ENCODE measurements around the gene ITGB3. TPM values are rescaled to one million over a fixed set of nuclear protein-coding genes. Genes with fewer than 3 reads are reported as not detected.

ITGB3 gene
- total RNA-seq, 1 donor from 2014 or later = not detected

GRCh38 chr17:47325176-47325575 lies 71.5 kb downstream of the ITGB3 start:
- H3K4me3 Mint-ChIP-seq (ENCODE audit: low read depth) = peak overlapping the region; percentile 94
- peaks cover 15% of the 10 kb centered on the region for H3K4me1 Mint-ChIP-seq (ENCODE audit: low read depth)
- H3K27me3 Mint-ChIP-seq (ENCODE audit: low read depth) = peaks cover 19% of the 10 kb centered on the region
- H3K27ac Mint-ChIP-seq = peak overlapping the region; percentile 17
- H3K36me3 Mint-ChIP-seq (ENCODE audit: low read depth) = no peaks in the 10 kb centered on the region
- peaks cover 7% of the 10 kb centered on the region for H3K9me3 Mint-ChIP-seq
- intact Hi-C loops (cut with micrococcal nuclease) = no loop called here
- no peak for DNase-seq (ENCODE audit: low spot score)

DNA sequence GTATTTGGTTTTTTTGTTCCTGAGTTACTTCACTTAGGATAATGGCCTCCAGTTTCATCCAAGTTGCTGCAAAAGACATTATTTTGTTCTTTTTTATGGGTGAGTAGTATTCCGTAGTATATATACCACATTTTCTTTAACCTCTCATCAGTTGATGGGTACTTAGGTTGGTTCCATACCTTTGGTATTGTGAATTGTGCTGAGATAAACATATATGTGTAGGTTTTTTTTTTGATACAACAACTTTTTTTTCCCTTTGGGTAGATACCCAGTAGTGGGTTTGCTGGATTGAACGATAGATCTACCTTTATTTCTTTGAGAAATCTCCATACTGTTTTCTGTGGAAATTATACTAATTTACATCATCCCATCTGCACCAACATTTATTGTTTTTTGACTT lies 76.9 kb downstream of the ITGB3 start:
- Mint-ChIP-seq H3K9me3 (no peaks in the 10 kb centered on the region), H3K4me1 (ENCODE audit: low read depth) (peaks cover under 1% of the 10 kb centered on the region), H3K27me3 (ENCODE audit: low read depth) (peaks cover 3% of the 10 kb centered on the region), H3K4me3 (ENCODE audit: low read depth) (no peak overlapping the region), H3K27ac (no peak overlapping the region), H3K36me3 (ENCODE audit: low read depth) (peaks cover 14% of the 10 kb centered on the region)
- intact Hi-C loops (cut with micrococcal nuclease) = no loop called here
- no peak for DNase-seq (ENCODE audit: low spot score)

- peaks cover 14% of the 10 kb centered on the region for H3K36me3 Mint-ChIP-seq (ENCODE audit: low read depth)
- no peaks in the 10 kb centered on the region for H3K4me1 Mint-ChIP-seq (ENCODE audit: low read depth)
- H3K9me3 Mint-ChIP-seq = no peaks in the 10 kb centered on the region
- intact Hi-C loops (cut with micrococcal nuclease) = no loop called here
- no peak overlapping the region for H3K27ac Mint-ChIP-seq
- no peak overlapping the region for H3K4me3 Mint-ChIP-seq (ENCODE audit: low read depth)
- no peak for DNase-seq (ENCODE audit: low spot score)
- peaks cover 2% of the 10 kb centered on the region for H3K27me3 Mint-ChIP-seq (ENCODE audit: low read depth)
Observed at GRCh38 chr17:47332287-47332686, 78.7 kb downstream of the ITGB3 start.

DNA sequence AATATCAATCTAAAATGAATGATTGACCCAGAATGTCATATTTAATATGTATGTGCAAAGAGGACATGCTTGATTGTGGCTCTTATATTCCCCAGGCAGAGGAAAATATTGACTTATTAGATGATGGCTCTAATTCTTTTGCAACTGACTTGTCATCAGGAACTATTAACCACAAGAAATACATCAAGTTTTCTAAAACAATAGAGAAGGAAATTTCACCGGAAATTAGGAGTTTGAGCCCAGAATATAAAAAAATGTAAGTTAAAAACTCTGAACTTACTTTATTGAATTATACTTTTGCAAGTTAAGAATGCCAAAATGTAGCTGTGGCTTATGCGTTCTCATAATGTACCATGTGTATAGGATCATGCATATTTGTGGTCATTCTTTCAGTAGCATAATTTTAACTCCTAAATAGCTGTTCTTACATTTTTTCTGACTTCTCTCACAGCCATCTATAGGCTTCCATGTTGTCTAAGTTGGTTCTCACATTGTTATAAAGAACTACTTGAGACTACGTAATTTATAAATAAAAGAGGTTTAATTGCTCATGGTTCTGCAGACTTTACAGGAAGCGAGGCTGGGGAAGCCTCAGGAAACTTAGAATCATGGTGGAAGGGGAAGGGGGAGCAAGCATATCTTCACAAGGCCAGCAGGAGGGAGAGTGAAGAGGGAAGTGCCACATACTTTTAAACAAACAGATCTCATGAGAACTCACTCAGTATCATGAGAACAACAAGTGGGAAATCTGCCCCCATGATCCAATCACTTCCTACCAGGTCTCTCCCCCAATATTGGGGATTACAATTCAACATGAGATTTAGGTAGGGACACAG lies 81.7 kb downstream of the ITGB3 start:
- H3K4me3 Mint-ChIP-seq (ENCODE audit: low read depth) = no peak overlapping the region
- intact Hi-C loops (cut with micrococcal nuclease) = no loop called here
- H3K9me3 Mint-ChIP-seq = no peaks in the 10 kb centered on the region
- H3K4me1 Mint-ChIP-seq (ENCODE audit: low read depth) = no peaks in the 10 kb centered on the region
- DNase-seq (ENCODE audit: low spot score) = no peak
- no peak overlapping the region for H3K27ac Mint-ChIP-seq
- H3K27me3 Mint-ChIP-seq (ENCODE audit: low read depth) = peaks cover 2% of the 10 kb centered on the region
- H3K36me3 Mint-ChIP-seq (ENCODE audit: low read depth) = peaks cover 14% of the 10 kb centered on the region

DNA sequence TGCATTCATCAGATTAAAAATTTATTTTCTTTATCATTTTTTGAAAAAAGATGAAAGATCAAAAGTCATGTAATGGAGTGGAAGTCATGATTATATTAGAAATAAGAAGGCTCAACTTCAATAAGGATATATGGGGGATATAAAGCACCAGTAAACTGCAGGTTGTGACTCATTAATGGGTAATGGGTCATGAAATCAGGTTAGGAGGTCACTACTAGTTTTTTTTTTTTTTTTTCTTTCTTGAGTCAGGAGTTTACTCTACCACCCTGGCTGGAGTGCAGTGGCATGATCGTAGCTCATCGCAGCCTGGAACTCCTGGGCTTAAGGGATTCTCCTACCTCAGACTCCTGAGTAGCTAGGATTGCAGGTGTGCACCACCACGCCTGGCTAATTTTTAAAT lies 84.4 kb downstream of the ITGB3 start:
- no peak overlapping the region for H3K27ac Mint-ChIP-seq
- H3K36me3 Mint-ChIP-seq (ENCODE audit: low read depth) = peaks cover 3% of the 10 kb centered on the region
- H3K27me3 Mint-ChIP-seq (ENCODE audit: low read depth) = no peaks in the 10 kb centered on the region
- no peaks in the 10 kb centered on the region for H3K9me3 Mint-ChIP-seq
- H3K4me1 Mint-ChIP-seq (ENCODE audit: low read depth) = no peaks in the 10 kb centered on the region
- intact Hi-C loops (cut with micrococcal nuclease) = no loop called here
- DNase-seq (ENCODE audit: low spot score) = no peak
- no peak overlapping the region for H3K4me3 Mint-ChIP-seq (ENCODE audit: low read depth)

DNA sequence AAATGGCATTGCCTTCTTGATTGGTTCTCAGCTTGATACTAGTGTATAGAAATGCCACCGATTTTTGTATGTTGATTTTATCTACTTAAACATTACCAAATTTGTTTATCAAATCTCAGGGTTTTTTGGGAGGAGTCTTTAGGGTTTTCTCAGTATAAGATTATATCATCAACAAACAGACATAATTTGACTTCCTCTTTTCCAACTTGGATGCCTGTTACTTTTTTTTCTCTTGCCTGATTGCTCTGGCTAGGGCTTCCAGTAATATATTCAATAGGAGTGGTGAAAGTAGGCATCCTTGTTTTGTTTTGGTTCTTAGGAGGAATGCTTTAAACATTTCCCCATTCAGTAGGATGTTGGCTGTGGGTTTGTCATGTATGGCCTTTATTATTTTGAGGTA lies 99.2 kb downstream of the ITGB3 start:
- DNase-seq (ENCODE audit: low spot score) = no peak
- Mint-ChIP-seq H3K9me3 (no peaks in the 10 kb centered on the region), H3K27ac (no peak overlapping the region), H3K4me1 (ENCODE audit: low read depth) (peaks cover 7% of the 10 kb centered on the region), H3K4me3 (ENCODE audit: low read depth) (no peak overlapping the region), H3K27me3 (ENCODE audit: low read depth) (peaks cover 2% of the 10 kb centered on the region), H3K36me3 (ENCODE audit: low read depth) (no peaks in the 10 kb centered on the region)
- intact Hi-C loops (cut with micrococcal nuclease) = no loop called here

DNA sequence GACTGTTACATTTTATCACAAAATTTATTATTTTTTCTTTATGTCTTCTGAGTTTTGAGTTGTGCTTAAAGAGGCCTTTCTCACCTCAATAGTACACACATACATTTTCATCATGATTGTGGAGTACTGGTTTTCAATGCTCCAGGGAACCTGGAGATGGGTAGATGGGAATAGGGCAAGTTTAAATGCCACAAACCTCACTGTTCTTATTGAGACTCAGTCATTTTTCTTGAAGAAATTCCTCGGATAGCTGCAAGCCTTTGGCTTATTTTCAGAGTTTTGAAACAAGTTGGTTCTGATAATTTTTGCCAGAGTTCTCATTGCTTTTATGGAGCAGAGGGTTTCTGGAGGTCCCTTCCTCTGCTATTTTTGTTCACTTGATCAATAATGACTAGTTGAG lies 105.0 kb downstream of the ITGB3 start:
- Mint-ChIP-seq H3K9me3 (no peaks in the 10 kb centered on the region), H3K36me3 (ENCODE audit: low read depth) (no peaks in the 10 kb centered on the region), H3K4me3 (ENCODE audit: low read depth) (no peak overlapping the region), H3K4me1 (ENCODE audit: low read depth) (peaks cover 2% of the 10 kb centered on the region), H3K27ac (no peak overlapping the region), H3K27me3 (ENCODE audit: low read depth) (no peaks in the 10 kb centered on the region)
- intact Hi-C loops (cut with micrococcal nuclease) = no loop called here
- DNase-seq (ENCODE audit: low spot score) = no peak

Other genes starting within 250 kb of the ITGB3 start
- gene CDC27, start 64.5 kb upstream of the ITGB3 start, total RNA-seq = 102 and 109 TPM in 2 replicates
- not detected in 2 replicates for gene MYL4, start 44.5 kb upstream of the ITGB3 start, total RNA-seq
- 1.4 and 2.7 TPM in 2 replicates for gene EFCAB13, start 70.1 kb downstream of the ITGB3 start, total RNA-seq